Activated CD4-positive, alpha-beta T cell treated with anti-CD3 and anti-CD28 coated beads, Interleukin-2, amount 50 U/mL, for 4 hours (primary cell): Measurements from ENCODE around the gene ERGIC3.
"Not testable (repeated sequence)": the region's sequence is repeated elsewhere in the genome, so short reads cannot be mapped to it uniquely, and the experiment has no call there.

ENCODE experiments used
- DNase-seq, 2 experiments: peaks; one replicate each; pipeline ENCODE4 v3.0.0-alpha.2; 2020

The ERGIC3 gene

DNA sequence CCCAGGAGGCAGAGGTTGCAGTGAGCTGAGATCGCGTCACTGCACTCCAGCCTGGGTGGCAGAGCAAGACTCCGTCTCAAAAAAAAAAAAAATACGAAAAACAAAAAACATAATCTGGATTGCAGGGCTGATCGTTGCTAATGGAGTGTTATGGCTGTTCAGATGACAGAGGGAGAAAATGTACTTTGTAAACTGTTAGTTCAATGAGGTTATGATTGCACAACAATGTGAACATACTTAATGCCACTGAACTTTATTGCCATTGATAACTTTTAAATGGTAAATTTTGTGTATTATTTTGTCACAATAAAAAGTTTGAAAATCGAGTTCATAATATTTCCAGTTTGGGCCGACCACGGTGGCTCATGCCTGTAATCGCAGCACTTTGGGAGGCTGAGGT, 22.9 kb upstream of the ERGIC3 start:
- no peak for DNase-seq

DNA sequence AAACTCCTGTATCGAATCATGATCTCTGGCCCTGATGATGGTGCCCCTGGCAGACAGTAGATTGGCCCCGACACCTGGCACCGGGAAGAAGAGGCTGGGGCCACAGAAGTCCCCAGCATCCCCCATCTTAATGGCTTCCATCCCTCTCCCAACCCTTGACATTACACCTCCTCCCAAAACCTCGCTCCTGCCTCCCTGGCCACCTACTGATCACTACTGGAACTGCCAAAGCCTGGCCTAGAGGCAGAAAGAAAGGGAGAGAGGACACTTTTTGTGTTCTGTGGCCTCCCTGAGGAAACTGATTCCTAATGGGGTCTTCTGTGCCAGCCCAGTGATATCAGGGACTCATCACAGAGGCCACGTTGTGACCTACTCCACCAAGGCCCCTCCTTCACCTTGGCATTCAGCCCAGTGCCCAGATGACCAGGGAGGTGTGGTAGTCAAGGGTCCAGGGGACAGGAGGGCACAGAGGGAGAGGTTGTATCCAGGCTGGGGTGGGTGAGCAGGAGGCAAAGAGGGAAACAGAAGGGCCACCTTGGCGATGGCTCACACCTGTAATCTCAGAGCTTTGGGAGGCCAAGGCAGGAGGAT, 18.5 kb upstream of the ERGIC3 start:
- peak; percentile 11 for DNase-seq

DNA sequence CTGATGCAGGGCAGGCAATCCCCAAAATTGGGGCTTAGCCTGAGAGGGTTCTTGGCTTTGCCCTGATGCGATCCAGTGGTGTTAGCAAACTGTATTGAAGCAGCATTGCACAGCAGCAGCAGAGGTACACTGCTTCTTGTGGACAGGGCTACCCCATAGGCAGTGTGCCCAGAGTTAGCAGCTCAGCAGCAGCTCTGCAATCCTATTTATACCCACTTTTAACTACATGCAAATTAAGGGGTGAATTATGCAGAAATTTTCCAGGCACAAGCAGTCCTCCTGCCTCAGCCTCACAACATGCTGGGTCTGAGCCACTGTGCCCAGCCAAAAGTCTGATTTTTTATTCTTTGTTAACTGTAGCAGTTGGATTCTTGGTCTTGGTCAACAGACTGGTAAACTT, 16.2 kb upstream of the ERGIC3 start:
- no peak for DNase-seq

DNA sequence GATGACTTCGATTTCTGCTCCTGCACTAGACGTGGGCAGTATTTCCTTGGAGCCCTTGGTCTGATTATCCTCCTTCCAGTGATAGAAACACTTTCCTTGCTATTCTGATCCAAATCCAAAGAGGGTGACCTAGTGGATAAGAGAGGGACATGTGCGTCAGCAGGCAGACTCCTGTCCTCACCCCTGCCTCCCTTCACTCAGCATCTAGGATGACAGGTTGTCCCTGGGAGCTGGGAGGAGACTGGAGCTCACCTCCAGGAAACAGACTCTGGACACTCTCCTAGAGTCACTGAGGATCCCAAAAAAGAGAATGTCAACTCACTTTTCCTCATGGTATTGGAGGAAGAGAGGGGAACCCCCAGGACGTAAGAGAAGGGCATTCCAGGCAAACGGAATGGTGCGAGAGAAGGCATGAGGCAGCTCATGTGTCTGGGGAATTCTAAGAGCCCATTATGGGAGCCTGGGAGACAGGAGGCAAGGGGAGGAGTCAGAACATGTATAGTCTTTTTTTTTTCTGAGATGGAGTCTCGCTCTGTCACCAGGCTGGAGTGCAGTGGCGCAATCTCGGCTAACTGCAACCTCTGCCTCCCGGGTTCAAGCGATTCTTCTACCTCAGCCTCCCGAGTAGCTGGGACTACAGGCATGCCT, 14.6 kb upstream of the ERGIC3 start:
- DNase-seq = no peak

DNA sequence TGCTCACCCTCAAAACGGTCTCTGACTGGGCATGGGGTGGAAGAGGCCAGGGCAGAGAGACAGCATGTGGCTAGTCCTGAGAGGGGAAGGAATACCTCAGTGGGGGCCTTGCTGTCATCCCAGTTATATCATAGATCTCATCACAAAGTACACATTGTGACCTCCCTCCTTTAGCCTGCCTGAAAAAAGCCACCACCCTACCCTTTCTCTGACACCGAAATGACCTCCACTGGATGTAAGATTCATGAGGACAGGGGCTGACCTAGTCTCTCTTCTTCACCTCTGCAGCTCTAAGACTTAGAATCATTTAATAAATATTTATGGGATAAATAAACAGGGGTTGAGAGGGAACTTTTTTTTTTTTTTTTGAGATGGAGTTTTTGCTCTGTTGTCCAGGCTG, 12.3 kb upstream of the ERGIC3 start, which contains the start of gene C20orf173:
C20orf173 (minus strand) TSS at position 101 of the 400 bp plus-strand sequence. CDS start 279 bp downstream, outside the sequence.
- DNase-seq = no peak

DNA sequence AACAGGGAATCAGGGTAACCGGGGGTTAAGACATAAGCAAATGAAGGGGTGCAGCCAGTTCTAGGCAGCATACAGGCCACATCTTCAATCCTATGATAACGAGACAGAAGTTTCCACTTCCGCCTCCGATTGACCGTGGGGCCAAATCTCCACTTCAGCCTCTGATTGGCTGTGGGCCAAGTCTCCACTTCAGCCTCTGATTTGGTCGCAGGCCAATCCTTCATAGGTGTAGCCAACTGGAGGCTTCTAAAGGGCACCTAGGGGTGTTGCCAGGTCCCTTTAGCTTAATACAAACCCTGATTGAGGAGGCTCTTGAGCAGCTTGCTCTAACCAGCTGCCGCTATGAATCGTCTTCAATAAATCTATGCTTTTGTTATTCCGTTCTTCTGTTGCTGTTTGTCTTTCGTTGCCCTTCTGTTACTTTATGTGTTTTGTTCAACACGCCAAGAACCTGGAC, 2.1 kb upstream of the ERGIC3 start:
- no peak for DNase-seq

DNA sequence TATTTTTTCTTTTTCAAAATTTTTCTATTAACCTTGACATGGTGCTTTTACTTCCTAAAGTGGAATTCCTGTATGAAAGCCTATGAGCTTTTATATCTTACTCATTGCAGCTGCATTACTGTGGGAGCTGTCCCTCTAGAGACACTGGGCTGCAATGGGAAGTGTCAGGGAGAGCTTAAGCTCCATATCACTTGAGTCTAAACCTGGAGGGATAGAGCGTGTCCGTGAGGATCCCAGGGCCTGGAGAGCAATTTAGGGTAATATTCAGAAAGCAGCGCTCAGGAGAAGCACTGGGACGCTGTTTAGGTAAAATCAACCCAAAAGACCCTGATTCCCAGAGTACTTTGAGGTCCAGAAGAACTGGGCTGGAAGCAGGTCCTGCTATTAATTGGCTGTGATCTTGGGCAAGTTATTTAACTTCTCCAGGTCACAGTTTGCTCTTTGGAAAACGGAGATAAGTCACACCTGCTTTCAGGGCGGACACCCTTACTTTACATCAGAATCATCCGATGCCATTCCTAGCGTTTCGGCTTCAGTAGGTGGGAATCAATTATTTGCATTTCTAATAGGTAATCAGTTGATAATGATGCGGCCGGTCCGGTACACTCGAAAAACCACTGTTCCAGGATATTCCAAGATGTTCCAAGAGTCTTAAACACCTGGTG, 628 bp upstream of the ERGIC3 start:
- DNase-seq = no peak

DNA sequence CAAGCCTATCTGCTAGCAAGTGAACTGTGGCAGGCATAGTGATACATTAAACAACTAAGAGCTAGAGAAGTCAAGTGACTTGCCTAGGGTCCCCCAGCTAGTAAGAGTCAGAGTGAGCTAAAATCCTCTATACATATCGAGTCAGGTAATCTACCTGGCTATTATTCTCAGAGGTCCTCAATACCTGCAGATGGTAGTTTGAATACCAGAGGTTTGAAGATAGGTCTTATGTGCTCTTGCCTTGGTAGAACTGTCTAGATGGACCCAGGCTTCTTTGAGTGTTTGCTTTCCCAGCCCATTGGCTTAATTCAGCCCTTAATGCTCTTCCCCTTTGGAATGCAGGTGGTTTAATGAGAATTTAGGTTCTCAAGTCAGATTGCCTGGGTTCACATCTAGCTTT, 1.1 kb downstream of the ERGIC3 start:
- no peak for DNase-seq

DNA sequence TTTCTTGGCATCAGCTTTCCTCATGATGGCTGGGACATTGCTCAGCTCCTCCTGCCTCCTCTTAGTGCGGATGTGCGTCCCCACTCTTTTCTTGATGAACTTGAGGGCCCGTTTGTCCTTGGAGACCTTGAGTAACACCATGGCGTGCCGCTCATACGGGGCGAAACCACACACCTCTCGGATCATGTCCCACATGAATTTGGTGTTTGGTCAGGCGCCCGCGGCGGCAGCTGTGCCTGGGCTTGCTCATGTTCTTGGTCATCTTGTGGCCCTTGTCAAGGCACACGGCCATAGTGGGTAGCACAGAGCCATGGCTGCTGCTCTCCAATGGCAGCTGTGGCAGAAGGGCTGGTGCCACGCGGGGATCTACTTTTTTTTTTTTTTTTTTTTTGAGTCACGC, 2.6 kb downstream of the ERGIC3 start:
- no peak for DNase-seq

DNA sequence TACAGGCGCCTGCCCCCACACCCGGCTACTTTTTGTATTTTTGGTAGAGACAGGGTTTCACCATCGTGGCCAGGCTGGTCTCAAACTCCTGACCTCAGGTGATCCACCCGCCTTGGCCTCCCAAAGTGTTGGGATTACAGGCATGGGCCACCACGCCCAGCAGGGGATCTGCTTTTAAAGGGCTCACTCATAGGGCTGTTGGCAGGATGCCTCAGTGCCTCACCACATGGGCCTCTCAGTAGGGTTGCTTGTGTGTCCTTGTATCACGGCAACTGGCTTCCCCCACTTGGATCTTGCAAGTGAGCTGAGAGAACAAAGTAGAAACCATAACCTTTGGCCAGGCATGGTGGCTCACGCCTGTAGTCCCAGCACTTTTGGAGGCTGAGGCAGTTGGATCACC, 3.1 kb downstream of the ERGIC3 start:
- not testable (repeated sequence) for DNase-seq

DNA sequence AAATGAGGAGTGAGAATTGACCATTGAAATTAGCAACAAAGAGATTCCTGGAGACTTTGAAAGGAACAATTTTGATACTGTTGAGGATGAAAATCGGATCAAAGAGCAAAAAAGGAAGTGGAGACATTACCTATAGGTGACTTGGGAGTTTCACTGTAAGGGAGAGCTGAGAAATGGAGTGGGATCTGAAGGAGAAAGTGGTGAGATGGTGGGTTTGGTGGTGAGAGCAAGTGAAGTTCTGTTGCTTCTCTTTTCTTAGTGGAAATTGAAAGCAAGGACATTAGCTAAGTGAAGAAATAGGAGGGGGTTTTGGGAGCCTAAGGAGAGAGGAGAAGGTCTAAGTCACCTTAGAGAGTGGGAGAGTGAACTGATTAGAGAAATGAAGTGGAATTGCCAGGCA, 4.2 kb downstream of the ERGIC3 start:
- DNase-seq = no peak

DNA sequence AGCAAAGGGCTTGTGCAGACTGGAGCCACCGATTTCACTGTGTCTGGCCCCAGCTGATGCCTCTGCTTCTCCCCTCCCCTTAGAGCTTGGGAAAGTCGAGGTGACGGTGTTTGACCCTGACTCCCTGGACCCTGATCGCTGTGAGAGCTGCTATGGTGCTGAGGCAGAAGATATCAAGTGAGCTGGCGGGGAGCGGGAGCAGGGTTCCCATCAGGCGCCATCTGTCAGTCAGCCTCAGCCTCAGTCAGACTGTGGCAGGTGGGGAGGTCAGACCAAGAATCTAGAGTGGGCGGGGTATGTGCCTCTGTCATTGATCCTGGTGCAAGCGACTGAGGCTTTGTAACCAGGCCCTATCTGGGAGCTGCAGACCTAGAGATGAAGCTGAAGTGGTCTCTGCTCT, 5.5 kb downstream of the ERGIC3 start:
- DNase-seq = no peak

DNA sequence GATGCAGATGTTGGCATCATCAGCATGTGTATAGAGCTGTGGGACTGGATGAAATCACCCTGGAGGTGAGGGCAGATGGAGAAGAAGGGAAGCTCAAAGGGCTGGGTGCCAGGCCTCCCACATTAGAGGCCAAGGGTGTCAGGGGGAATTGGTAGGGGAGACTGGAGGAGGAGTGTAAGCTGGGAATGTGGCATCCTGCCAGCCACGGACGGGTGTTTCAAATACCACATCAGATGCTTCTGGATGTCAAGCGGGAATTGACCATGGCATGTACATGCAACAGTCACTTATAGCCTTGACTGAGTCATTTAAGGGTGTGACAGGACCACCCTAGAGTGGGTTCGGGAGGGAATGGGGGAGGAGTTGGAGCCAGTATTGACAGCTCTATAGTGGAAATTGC, 9.6 kb downstream of the ERGIC3 start:
- no peak for DNase-seq

DNA sequence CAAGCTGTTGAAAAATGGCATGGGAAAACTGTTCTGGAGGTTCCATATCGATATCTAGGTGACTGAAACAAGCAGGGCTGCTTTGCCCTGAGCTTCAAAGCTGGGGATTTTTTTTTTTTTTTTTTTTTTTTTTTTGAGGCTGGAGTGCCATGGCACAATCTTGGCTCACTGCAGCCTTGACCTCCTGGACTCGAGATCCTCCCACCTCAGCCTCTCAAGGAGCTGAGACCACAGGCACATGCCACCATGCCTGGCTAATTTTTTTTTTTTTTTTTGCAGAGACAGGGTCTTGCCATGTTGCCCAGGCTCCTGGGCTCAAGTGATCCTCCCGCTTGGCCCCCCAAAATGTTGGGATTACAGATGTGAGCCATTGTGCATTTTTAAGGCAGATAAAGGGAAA, 11.0 kb downstream of the ERGIC3 start:
- no peak for DNase-seq

DNA sequence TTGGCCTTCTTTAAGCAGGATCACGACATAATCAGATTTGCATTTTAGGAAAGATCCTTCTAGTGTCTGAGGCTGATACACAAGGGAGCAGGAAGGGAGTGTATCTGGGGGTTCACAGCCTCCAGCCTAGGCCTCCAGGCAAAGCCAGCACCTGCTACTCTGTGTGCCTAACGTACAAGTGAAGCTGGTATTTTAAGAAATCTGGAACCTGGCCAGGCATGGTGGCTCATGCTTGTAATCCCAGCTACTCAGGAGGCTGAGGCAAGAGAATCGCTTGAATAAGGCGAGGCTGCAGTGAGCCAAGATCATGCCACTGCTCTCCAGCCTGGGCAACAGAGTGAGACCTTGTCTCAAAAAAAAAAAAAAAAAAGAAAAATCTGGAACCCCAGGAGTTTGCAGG, 13.6 kb downstream of the ERGIC3 start:
- not testable (repeated sequence) for DNase-seq

DNA sequence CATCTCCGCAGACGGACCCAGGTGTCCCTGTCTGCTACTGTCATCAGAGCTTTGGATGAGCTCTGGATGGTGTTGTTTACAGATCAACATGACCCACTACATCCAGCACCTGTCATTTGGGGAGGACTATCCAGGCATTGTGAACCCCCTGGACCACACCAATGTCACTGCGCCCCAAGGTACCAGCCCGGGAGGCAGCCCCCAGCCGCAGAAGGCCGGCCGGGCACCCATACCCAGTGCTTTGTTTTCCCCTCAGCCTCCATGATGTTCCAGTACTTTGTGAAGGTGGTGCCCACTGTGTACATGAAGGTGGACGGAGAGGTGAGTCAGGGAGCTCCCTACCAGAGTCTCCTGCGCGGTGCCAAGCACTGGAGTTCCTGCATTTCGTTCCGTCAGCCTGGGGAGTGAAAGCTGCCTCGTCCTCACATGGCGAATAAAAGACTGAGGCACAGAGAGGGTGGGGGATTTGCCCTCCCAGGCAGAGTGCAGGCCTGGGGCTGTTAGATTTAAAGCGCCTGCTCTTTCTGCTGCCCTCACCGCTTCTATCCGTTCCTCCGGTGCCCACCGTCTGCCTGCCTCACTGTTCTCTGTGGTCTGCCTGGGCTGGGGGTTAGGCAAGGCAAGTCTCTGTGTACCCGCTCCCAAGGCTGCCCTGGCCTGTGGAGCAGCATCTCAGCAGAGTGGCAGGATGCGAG, 14.2 kb downstream of the ERGIC3 start:
- no peak for DNase-seq

DNA sequence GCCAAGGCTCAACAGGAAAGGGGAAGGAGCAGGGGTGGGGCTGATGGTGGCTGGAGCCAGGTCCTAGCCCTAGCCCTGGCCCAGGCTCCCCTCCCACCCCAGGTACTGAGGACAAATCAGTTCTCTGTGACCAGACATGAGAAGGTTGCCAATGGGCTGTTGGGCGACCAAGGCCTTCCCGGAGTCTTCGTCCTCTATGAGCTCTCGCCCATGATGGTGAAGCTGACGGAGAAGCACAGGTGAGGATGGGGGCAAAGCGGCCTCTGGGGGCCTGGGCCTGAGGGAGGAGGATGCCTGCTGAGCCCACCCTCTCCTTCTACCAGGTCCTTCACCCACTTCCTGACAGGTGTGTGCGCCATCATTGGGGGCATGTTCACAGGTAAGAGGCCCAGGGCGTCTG, 15.0 kb downstream of the ERGIC3 start:
- no peak for DNase-seq

DNA sequence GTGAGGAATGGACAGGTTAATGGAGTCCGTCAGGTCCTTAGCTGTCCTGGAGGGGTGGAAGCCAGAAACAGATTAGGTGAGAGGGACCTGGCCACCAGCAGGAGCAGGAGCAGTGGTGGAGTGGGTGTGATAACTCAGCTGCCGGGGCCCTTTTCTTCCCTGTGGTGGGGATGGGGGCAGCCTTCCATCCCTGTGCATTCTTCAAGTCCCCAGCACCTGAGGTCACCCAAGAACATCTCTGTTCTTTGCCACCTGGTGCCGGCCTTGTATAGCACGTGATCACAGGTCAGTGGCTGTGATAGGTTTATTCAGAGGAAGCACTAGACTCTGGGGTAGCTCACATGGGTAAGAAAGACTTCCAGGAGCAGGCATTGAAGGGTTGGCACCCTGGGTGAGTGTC, 16.6 kb downstream of the ERGIC3 start:
- DNase-seq = no peak

DNA sequence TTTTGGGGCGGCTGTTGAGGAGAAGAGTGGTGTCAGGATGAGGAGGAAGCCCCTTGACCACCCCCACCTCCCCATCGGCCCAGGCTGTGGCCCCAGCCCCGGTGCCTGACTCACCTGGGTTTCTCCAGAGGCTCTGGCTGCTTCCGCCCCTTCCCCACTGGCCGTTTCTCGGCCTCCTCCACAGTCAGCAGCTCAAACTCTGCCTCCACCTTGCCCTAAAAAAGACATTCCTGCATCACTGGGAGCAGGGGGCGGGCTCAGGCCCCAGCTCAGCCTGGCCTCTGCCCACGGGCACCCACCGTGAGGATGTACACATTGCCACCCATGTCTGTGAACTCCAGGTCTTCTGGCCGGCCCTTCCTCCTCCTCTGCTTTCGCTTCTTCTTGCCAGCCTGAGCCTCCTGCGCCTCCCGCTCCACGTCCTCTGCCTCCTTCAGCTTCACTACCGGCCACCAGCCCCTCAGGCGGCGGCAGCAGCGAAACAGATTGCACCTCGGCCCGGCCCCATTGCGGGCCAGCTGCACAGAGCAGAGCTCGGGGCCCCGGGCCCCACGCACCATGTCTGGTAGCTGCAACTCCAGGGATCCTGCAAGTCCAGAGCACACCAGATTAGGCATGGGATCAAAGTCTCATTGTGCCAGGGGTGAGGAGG, 17.3 kb downstream of the ERGIC3 start:
- DNase-seq = no peak

DNA sequence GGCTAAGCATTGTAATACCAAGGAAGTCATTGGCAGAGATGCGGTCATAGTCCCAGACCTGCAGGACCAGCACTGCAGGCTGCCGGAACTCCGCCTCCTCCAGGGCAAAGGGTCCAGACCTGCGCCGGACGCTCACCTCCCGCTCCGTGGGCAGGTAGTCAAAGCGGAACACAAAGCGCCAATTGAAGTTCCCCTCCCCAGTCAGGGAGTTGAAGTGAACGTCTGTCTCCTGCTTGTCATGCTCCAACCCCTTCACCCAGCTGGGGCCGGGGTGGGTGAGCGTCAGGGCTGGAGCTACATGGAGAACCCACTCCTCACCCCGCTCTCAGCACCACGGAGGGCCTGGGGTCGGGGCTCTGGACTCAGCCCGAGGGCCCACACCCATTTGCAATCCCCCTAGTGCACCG, 18.2 kb downstream of the ERGIC3 start:
- no peak for DNase-seq

DNA sequence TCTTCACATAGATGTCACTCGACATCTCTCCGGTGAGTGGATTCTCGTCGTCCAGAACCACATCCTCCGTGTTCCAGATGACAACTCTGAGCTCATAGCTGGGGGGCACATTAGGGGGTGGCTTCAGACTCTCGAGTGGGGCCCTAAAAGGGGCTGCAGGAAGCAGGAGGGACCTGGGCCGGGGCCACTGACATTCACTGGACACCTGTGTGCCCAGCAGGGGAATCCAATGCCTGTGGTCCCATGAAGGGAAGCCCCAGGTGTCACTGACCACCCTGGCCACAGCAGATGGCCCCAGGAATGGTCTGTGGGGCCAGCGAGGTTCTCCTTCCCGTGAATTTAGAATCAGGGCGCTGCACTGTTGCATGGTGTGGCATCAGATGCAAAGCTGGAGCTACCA, 18.7 kb downstream of the ERGIC3 start:
- no peak for DNase-seq

DNA sequence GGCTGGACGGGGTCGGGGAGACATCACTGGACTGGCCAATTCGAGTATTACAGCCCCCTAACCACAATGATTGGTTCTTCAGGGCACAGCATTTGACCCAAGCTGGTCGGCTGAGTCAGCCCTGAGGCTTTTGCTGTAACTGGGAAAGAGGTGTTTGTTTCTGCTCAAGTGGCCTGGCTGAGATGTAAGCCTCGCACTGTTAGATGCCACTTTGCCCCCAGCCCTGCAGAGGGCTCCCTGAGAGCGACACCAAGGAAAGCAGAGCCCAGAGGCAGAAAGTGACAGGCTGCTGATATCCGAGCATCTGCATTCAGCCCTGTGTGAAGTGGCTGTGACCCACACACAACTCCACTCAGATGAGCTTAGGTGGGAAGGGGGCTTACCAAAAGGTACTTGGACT, 19.4 kb downstream of the ERGIC3 start:
- DNase-seq = no peak

DNA sequence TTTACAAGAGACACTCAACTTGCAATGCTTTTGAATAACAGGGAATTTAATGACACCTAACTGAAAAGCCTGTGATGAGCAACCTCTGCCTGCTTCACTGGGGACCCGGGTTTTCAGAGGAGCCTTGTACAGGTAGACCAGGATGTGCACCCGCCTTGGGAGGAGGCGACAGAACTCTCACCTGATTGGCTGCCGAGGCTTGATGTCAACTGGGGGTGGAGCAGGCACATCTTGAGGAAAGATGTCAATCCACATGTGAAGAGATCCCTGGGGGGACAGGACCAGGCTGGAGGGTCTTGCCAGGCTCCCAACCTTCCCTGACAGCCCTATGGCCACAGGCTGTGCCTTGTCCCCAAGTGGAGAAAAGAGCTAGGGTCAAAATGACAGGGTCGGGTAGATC, 19.8 kb downstream of the ERGIC3 start:
- no peak for DNase-seq
